Measurements from ENCODE around the gene DNAL4.

GRCh38 chr22:38759005-38759404 is 34.9 kb downstream of the DNAL4 start:
- TF ChIP-seq CTCF (conservative IDR thresholded peaks at IDR 0.05; ENCODE audit: low read depth, low read length), result no peak
- TF ChIP-seq POLR2A (IDR thresholded peaks at IDR 0.05; ENCODE audit: low read depth, low read length), result no peak
- TF ChIP-seq RFX5 (IDR thresholded peaks at IDR 0.05; ENCODE audit: low read depth, low read length), result no peak
- no peak for TF ChIP-seq RCOR1 (IDR thresholded peaks at IDR 0.05; ENCODE audit: insufficient replicate concordance, low read length)
- TF ChIP-seq USF2 (IDR thresholded peaks at IDR 0.05; ENCODE audit: low read depth, low read length), result no peak
